Hepatocyte (in vitro differentiated cells): ENCODE measurements around the gene ETV5.

Experiments
- CTCF ChIP-seq: fragments of 200-600 bp; sonication (generic); IDR thresholded peaks from 2 replicates; pipeline ENCODE4 v1.5.1; 2016; ENCODE audit warnings: antibody characterized with exemption, mild to moderate bottlenecking; ENCODE audit not compliant: poor library complexity
- EZH2 ChIP-seq: fragments of 200-600 bp; sonication (generic); IDR thresholded peaks from 2 replicates; pipeline ENCODE4 v1.6.1; 2016; ENCODE audit warnings: antibody characterized with exemption, mild to moderate bottlenecking, borderline replicate concordance
- EZH2phosphoT487 ChIP-seq: fragments of 200-600 bp; sonication (generic); IDR thresholded peaks from one replicate; pipeline ENCODE4 v1.6.1; 2018; ENCODE audit warnings: antibody characterized with exemption, mild to moderate bottlenecking, low read depth, moderate library complexity; ENCODE audit not compliant: unreplicated experiment, severe bottlenecking

GRCh38 chr3:186068243-186068552 is 40.7 kb downstream of the ETV5 start:
- TF ChIP-seq CTCF = no peak
- no peak for TF ChIP-seq EZH2
- TF ChIP-seq EZH2phosphoT487 = no peak
